NB4 (cell line): ENCODE measurements around the gene DCAF11.
A peak's percentile ranks its signal among the peaks of the same experiment; 100 is the strongest.

Experiments used
- DNase-seq: peaks from one replicate; pipeline ENCODE4 v3.0.0; 2010; ENCODE audit warnings: low read depth
- H3K4me3 ChIP-seq: one replicate; pipeline ENCODE4 v1.5.1; 2011; ENCODE audit warnings: mild to moderate bottlenecking, low read depth, low read length, moderate library complexity
- MYC ChIP-seq: IDR thresholded peaks from 2 replicates; pipeline ENCODE4 v1.6.1; 2011; ENCODE audit warnings: low read depth, low read length
- POLR2A ChIP-seq: IDR thresholded peaks from 2 replicates; pipeline ENCODE4 v1.6.1; 2011; ENCODE audit warnings: mild to moderate bottlenecking; ENCODE audit not compliant: insufficient read length; ENCODE audit errors: extremely low read depth
- TF ChIP-seq, protein P1 (sequence below): IDR thresholded peaks from 2 replicates; pipeline ENCODE4 v1.6.1; 2011; ENCODE audit warnings: low read depth, low read length
- TF ChIP-seq, protein P2 (sequence below): IDR thresholded peaks from one replicate; pipeline ENCODE4 v1.5.1; 2012; ENCODE audit warnings: low read depth, low read length

Gene DCAF11

DNA sequence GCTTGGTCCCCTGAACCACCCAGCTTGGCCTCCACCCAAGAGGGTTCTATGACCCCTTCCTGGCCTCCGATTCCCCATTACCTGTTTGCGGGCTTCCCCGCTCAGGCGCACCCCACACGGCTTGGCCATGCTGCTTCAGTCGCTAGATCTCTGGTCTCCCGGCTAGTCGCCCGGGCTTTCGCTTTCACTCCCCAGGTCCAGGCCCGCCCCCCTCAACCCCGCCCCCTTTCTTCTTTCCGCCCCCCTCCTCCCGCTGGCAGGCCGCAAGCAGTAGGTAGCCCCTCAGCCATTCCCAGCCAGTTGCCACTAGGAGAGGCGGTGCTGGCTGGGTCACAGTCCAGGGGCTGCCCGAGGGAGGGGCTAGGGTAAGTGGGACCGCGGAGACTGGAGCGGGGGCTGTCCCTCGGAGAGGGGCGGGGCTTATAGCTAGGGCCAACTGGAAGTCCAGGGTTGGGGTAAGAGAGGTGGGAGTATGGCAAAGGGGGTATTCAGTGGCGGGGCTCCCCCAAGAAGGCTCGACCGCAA, 31.9 kb downstream of the DCAF11 start, which contains the start of gene PSME2:
PSME2 (minus strand) TSS at position 158 of the 525 bp plus-strand sequence; CDS start at position 129, 29 bp downstream.
- TF ChIP-seq MYC: no peak; the same call in 1 of the 2 replicates
- TF ChIP-seq, protein P1, sequence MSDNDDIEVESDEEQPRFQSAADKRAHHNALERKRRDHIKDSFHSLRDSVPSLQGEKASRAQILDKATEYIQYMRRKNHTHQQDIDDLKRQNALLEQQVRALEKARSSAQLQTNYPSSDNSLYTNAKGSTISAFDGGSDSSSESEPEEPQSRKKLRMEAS: peak; percentile 64
- TF ChIP-seq, protein P2, sequence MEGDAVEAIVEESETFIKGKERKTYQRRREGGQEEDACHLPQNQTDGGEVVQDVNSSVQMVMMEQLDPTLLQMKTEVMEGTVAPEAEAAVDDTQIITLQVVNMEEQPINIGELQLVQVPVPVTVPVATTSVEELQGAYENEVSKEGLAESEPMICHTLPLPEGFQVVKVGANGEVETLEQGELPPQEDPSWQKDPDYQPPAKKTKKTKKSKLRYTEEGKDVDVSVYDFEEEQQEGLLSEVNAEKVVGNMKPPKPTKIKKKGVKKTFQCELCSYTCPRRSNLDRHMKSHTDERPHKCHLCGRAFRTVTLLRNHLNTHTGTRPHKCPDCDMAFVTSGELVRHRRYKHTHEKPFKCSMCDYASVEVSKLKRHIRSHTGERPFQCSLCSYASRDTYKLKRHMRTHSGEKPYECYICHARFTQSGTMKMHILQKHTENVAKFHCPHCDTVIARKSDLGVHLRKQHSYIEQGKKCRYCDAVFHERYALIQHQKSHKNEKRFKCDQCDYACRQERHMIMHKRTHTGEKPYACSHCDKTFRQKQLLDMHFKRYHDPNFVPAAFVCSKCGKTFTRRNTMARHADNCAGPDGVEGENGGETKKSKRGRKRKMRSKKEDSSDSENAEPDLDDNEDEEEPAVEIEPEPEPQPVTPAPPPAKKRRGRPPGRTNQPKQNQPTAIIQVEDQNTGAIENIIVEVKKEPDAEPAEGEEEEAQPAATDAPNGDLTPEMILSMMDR: no peak
- TF ChIP-seq POLR2A: peak; percentile 54
- peak within 1 kb of the TSS; percentile 99 for H3K4me3 ChIP-seq
- peak; percentile 99 for DNase-seq

DNA sequence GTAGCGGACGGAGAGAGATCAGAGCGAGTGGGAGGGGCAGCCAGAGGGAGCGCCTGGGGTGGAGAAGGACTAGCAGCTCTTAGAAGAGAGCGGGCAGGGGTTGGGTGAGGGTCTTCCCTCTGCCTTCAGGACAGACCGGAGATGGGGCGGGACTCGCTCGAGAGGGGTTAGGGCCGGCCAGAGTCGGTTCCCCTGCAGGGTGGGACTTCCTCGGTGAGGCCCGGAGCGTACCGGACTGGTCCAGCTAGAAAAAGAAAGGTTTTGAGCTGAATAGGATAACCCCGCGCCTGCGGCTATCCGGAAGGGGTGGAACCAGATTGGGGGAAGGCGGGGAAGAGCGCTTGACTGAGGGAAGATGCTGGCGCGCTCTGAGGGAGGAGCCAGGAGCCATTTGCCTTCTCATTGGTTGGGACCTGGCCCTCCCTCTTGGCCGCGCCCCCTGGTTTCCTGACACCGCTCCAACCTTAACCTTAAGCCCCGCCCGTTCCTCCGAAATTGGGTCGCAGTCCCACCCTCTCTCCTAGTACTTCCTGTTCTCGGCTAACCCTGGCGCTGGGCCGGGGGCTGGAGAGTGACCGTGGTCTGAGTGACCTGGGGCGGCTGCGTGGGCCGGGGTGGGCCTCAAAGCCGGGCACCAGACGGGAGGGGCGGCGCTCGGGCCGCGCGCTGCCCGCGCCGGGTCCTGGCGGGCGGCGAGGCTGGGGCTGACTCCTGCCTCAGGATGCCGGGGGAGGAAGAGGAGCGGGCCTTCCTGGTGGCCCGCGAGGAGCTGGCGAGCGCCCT, 32.6 kb downstream of the DCAF11 start, which contains the start of gene RNF31:
RNF31 (plus strand) TSS at position 521 of the 783 bp plus-strand sequence; CDS start at position 722, 201 bp downstream.
- H3K4me3 ChIP-seq: peak within 1 kb of the TSS; percentile 99
- TF ChIP-seq, protein P1: no peak
- peak; percentile 34 for TF ChIP-seq POLR2A
- DNase-seq: peak; percentile 99

DNA sequence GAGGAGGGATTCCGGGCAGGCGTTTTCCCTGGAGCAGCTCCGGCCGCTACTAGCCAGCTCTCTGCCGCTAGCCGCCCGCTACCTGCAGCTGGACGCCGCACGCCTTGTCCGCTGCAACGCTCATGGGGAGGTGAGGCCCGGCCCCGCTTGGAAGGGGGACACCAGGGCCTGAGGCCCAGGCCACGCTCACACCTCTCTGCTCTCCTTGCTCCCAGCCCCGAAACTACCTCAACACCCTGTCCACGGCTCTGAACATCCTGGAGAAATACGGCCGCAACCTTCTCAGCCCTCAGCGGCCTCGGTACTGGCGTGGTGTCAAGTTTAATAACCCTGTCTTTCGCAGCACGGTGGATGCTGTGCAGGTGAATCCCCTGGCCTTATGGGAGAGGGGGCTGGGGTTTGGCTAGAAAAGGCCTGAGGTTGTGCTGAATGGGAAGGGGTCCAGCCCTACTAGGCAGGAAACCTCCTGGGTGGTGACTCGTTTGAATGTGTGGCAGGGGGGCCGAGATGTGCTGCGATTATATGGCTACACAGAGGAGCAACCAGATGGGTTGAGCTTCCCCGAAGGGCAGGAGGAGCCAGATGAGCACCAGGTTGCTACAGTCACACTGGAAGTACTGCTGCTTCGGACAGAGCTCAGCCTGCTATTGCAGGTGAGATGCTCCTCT, 33.3 kb downstream of the DCAF11 start:
- peak overlapping the region; percentile 78 for H3K4me3 ChIP-seq
- DNase-seq: peak; percentile 18
- no peak for TF ChIP-seq POLR2A
- TF ChIP-seq, protein P1: no peak
- TF ChIP-seq MYC: no peak
- TF ChIP-seq, protein P2: no peak

DNA sequence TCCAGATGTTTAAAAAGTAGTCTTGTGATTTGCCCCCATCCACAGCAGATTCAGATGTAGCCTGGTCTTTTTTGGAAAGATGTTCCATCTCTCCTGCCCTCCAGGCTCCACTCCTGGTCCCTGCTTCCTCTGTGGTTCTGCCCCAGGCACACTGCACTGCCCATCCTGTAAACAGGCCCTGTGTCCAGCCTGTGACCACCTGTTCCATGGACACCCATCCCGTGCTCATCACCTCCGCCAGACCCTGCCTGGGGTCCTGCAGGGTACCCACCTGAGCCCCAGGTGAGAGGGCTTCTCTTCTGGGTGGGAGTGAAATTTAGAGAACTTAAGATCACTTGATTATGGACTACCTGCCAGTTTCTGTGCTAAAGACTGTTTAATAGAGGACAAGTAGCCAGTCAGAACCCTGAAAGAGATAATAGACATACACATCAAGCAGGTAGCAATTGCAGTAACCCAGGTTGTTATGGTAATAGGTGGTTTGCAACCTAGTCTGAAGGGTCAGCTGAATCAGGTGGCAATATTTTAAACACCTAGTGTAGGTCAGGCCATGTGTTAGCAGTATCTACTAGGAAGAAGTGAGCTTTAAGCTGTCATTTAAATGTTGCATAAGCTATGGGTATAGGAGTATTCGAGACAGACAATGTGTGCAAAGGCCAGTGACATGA, 34.9 kb downstream of the DCAF11 start:
- DNase-seq: no peak
- TF ChIP-seq MYC: no peak
- TF ChIP-seq, protein P1: no peak
- H3K4me3 ChIP-seq: no peak overlapping the region

DNA sequence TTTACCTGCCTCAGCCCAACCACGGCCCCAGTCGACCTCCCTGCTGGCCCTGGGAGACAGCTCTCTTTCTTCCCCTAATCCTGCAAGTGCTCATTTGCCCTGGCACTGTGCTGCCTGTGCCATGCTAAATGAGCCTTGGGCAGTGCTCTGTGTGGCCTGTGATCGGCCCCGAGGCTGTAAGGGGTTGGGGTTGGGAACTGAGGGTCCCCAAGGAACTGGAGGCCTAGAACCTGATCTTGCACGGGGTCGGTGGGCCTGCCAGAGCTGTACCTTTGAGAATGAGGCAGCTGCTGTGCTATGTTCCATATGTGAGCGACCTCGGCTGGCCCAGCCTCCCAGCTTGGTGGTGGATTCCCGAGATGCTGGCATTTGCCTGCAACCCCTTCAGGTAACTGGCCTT, 35.5 kb downstream of the DCAF11 start:
- H3K4me3 ChIP-seq: no peak overlapping the region
- DNase-seq: no peak
- TF ChIP-seq POLR2A (no peak), MYC (no peak)
- TF ChIP-seq, protein P1: no peak
- TF ChIP-seq, protein P2: no peak

DNA sequence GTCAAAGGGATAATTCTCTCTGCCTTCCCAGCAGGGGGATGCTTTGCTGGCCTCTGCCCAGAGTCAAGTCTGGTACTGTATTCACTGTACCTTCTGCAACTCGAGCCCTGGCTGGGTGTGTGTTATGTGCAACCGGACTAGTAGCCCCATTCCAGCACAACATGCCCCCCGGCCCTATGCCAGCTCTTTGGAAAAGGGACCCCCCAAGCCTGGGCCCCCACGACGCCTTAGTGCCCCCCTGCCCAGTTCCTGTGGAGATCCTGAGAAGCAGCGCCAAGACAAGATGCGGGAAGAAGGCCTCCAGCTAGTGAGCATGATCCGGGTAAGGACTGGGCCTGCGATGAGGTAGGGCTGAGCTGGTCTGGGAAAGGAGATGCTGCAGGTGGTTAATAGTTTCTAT, 36.0 kb downstream of the DCAF11 start:
- TF ChIP-seq, protein P2: no peak
- TF ChIP-seq, protein P1: no peak
- TF ChIP-seq POLR2A: no peak
- no peak for TF ChIP-seq MYC
- no peak overlapping the region for H3K4me3 ChIP-seq
- no peak for DNase-seq
